ENCODE data around the gene ADISSP. TPM values are rescaled to one million over a fixed set of nuclear protein-coding genes. Genes with fewer than 3 reads are reported as not detected.

Gene ADISSP
- polyA plus RNA-seq, 3 donors: 59.6 to 78.5 (median 68.5) TPM

DNA sequence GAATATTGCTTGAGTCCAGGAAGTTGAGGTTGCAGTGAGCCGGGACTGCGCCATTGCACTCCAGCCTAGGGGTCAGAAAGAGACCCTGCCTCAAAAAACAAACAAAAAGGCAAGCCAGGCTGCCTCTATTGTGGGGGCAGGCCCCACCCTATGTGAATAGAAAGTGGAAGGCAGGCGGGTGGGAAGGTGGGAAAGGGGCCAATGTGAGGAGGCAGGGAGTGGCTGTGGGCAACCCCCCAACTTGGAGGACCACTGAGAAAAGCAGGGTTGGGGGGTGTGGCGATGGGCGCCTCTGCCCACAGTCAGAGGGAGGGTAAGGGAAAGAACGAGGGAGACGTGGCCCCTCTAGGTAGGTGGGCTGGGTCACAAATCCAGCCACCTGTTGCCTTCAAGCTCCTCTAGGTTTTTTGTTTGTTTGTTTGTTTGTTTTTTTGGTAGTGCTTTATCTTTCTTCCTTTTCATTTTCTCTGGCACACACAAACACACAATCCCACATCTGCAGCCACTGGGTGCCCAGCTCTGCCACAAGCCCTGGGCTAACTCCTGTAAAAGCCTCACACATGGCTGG, 47.5 kb upstream of the ADISSP start:
- H3K4me1 Mint-ChIP-seq: peaks cover 50% of the 10 kb centered on the region
- Histone ChIP-seq H3K36me3 (replicated peaks in 1 of 2; ENCODE audit: control insufficient read depth in 1 of 2, insufficient read depth in 2 of 2, low read length in 2 of 2) (no peaks in the 10 kb centered on the region), H3K27me3 (ENCODE audit: control insufficient read depth in 2 of 2, insufficient read depth in 2 of 2, low read length in 2 of 2) (no peaks in the 10 kb centered on the region), H3K4me2 (replicated peaks; ENCODE audit: extremely low read depth, low read length, poor library complexity, severe bottlenecking) (no peak overlapping the region), H3K79me2 (ENCODE audit: insufficient read depth, low read length) (no peaks in the 10 kb centered on the region), H4K20me1 (ENCODE audit: insufficient read depth, low read length) (no peaks in the 10 kb centered on the region), H3K27ac (ENCODE audit: low read depth in 1 of 2, low read length in 2 of 2) (no peak overlapping the region), H3K4me3 (replicated peaks in 1 of 3; ENCODE audit: low read depth in 2 of 3, low read length in 3 of 3) (no peak overlapping the region), H2AFZ (ENCODE audit: insufficient read depth, low read depth, low read length, poor library complexity, severe bottlenecking) (no peak overlapping the region), H3K9me3 (replicated peaks in 1 of 2; ENCODE audit: control insufficient read depth in 1 of 2, insufficient read depth in 1 of 2, low read length in 2 of 2) (no peaks in the 10 kb centered on the region), H3K9ac (ENCODE audit: insufficient read depth, low read length, poor library complexity, severe bottlenecking) (no peak overlapping the region), H3K4me1 (ENCODE audit: control insufficient read depth in 1 of 2, insufficient read depth in 2 of 2, low read length in 2 of 2) (peaks cover 48 to 58% of the 10 kb centered on the region in 2 donors)
- 96% methylated on average over 3 of the region's 7 CpGs for WGBS (ENCODE audit: insufficient coverage)
- H3K27ac Mint-ChIP-seq: peak overlapping the region in 2 of 7 donors; percentile 40 to 64
- intact Hi-C loops (cut with micrococcal nuclease): loop anchor here in 1 of 2 donors (10.0 kb wide), 1 partner anchor 50 kb away; the partner anchor contains the start of gene ADISSP
- no peak overlapping the region for H3K4me3 Mint-ChIP-seq
- H3K9me3 Mint-ChIP-seq: peaks cover 0 to 5% (median 0%) of the 10 kb centered on the region in 7 donors
- peak in 1 of 3 donors; percentile 1 for DNase-seq
- TF ChIP-seq, protein P1, sequence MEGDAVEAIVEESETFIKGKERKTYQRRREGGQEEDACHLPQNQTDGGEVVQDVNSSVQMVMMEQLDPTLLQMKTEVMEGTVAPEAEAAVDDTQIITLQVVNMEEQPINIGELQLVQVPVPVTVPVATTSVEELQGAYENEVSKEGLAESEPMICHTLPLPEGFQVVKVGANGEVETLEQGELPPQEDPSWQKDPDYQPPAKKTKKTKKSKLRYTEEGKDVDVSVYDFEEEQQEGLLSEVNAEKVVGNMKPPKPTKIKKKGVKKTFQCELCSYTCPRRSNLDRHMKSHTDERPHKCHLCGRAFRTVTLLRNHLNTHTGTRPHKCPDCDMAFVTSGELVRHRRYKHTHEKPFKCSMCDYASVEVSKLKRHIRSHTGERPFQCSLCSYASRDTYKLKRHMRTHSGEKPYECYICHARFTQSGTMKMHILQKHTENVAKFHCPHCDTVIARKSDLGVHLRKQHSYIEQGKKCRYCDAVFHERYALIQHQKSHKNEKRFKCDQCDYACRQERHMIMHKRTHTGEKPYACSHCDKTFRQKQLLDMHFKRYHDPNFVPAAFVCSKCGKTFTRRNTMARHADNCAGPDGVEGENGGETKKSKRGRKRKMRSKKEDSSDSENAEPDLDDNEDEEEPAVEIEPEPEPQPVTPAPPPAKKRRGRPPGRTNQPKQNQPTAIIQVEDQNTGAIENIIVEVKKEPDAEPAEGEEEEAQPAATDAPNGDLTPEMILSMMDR (IDR thresholded peaks at IDR 0.05): no peak
- peaks cover 0 to 3% (median 1%) of the 10 kb centered on the region in 3 donors for H3K27me3 Mint-ChIP-seq (ENCODE audit: low read depth in 3 of 3)
- H3K36me3 Mint-ChIP-seq: peaks cover 3 to 4% of the 10 kb centered on the region in 2 donors

DNA sequence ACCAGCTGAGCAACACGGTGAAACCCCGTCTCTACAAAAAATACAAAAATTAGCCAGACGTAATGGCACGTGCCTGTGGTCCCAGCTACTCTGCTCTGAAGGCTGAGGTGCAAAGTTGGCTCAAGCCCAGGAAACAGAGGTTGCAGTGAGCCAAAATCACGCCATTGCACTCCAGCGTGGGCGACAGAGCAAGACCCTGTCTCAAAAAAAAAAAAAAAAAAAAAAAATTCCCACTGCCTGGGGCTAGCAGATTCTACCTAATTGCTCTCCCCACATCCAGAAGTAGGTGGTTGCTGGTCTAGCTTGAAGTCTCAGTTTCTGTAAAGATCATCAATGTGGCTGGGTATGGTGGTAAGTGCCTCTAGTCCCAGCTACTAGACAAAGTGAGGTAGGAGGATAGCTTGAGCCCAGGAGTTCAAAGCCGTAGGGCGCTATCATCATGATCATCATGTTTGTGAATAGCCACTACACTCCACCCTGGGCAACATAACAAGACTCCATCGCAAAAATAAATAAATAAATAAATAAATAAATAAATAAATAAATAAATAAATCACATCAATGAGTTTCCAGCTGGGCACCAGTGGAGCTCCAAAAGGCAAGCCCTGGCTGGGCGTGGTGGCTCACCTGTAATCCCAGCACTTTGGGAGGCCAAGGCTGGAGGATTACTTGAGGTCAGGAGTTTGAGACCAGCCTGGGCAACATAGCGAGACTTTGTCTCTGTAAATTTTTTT, 46.5 kb upstream of the ADISSP start:
- Mint-ChIP-seq H3K4me1 (peaks cover 51% of the 10 kb centered on the region), H3K36me3 (peaks cover 3 to 4% of the 10 kb centered on the region in 2 donors), H3K4me3 (no peak overlapping the region), H3K27ac (peak overlapping the region in 2 of 7 donors; percentile 53 to 98), H3K27me3 (ENCODE audit: low read depth in 3 of 3) (peaks cover 0 to 3% (median 3%) of the 10 kb centered on the region in 3 donors), H3K9me3 (peaks cover 0 to 5% (median 0%) of the 10 kb centered on the region in 7 donors)
- intact Hi-C loops (cut with micrococcal nuclease): loop anchor here in 1 of 2 donors (10.0 kb wide), 1 partner anchor 49 kb away; the partner anchor contains the start of gene ADISSP
- Histone ChIP-seq H2AFZ (ENCODE audit: insufficient read depth, low read depth, low read length, poor library complexity, severe bottlenecking) (no peak overlapping the region), H3K27ac (ENCODE audit: low read depth in 1 of 2, low read length in 2 of 2) (no peak overlapping the region), H3K79me2 (ENCODE audit: insufficient read depth, low read length) (no peaks in the 10 kb centered on the region), H3K9me3 (replicated peaks in 1 of 2; ENCODE audit: control insufficient read depth in 1 of 2, insufficient read depth in 1 of 2, low read length in 2 of 2) (no peaks in the 10 kb centered on the region), H3K4me3 (replicated peaks in 1 of 3; ENCODE audit: low read depth in 2 of 3, low read length in 3 of 3) (no peak overlapping the region), H3K27me3 (ENCODE audit: control insufficient read depth in 2 of 2, insufficient read depth in 2 of 2, low read length in 2 of 2) (no peaks in the 10 kb centered on the region), H4K20me1 (ENCODE audit: insufficient read depth, low read length) (no peaks in the 10 kb centered on the region), H3K4me2 (replicated peaks; ENCODE audit: extremely low read depth, low read length, poor library complexity, severe bottlenecking) (no peak overlapping the region), H3K4me1 (ENCODE audit: control insufficient read depth in 1 of 2, insufficient read depth in 2 of 2, low read length in 2 of 2) (peaks cover 46 to 53% of the 10 kb centered on the region in 2 donors), H3K36me3 (replicated peaks in 1 of 2; ENCODE audit: control insufficient read depth in 1 of 2, insufficient read depth in 2 of 2, low read length in 2 of 2) (no peaks in the 10 kb centered on the region), H3K9ac (ENCODE audit: insufficient read depth, low read length, poor library complexity, severe bottlenecking) (no peak overlapping the region)
- DNase-seq: peak in 1 of 3 donors; percentile 0
- 90% methylated on average over 5 of the region's 12 CpGs for WGBS (ENCODE audit: insufficient coverage)
- TF ChIP-seq, protein P1 (IDR thresholded peaks at IDR 0.05): no peak

Data from CD14-positive monocyte (primary cell).